GM10266 (cell line): ENCODE measurements around the gene FBP2.

Experiments
- DNase-seq: peaks from one replicate; pipeline ENCODE4 v3.0.0; 2012; ENCODE audit errors: extremely low spot score
- CTCF ChIP-seq: IDR thresholded peaks from 2 replicates; pipeline ENCODE4 v1.5.1; 2012; ENCODE audit warnings: mild to moderate bottlenecking, low read depth; ENCODE audit not compliant: control insufficient read depth, insufficient read depth; ENCODE audit errors: missing control alignments

FBP2 gene

GRCh38 chr9:94534901-94535300 is 58.7 kb downstream of the FBP2 start:
- no peak for DNase-seq
- TF ChIP-seq CTCF, result no peak

- no peak for TF ChIP-seq CTCF
- DNase-seq, result no peak
Observed at GRCh38 chr9:94533601-94534000, 60.0 kb downstream of the FBP2 start.

- DNase-seq, result no peak
- no peak for TF ChIP-seq CTCF
Observed at GRCh38 chr9:94533155-94533554, 60.5 kb downstream of the FBP2 start.

GRCh38 chr9:94528886-94529285 is 64.7 kb downstream of the FBP2 start:
- DNase-seq, result no peak

GRCh38 chr9:94526951-94527350 is 66.7 kb downstream of the FBP2 start:
- TF ChIP-seq CTCF, result no peak
- DNase-seq, result no peak

More at GRCh38 chr9:94528886-94529285, 64.7 kb downstream of the FBP2 start:
- TF ChIP-seq CTCF, result no peak

GRCh38 chr9:94526271-94526670 is 67.4 kb downstream of the FBP2 start:
- DNase-seq, result no peak
- TF ChIP-seq CTCF, result no peak

GRCh38 chr9:94525396-94526035 is 68.1 kb downstream of the FBP2 start:
- no peak for TF ChIP-seq CTCF
- no peak for DNase-seq
